ENCODE results near the gene LRRC4B. TPM values are rescaled to one million over a fixed set of nuclear protein-coding genes. Genes with fewer than 3 reads are reported as not detected.
"Not testable (repeated sequence)": the region's sequence is repeated elsewhere in the genome, so short reads cannot be mapped to it uniquely, and the experiment has no call there.

Gene LRRC4B
- total RNA-seq, 1 donor from 2014 or later, result 9.3 TPM

GRCh38 chr19:50602935-50603334 lies 34.7 kb upstream of the LRRC4B start:
- TF ChIP-seq CTCF (IDR thresholded peaks at IDR 0.05; ENCODE audit: insufficient read depth, low read length, poor library complexity, severe bottlenecking), result no peak
- H3K27me3 ChIP-seq (ENCODE audit: control insufficient read depth, insufficient read depth, low read length), result peaks cover 4% of the 10 kb centered on the region
- DNase-seq (ENCODE audit: low read depth), result no peak
- H3K36me3 ChIP-seq (ENCODE audit: control insufficient read depth, insufficient read depth, low read length), result no peaks in the 10 kb centered on the region
- no peak overlapping the region for H3K4me3 ChIP-seq (ENCODE audit: low read depth, low read length)

GRCh38 chr19:50602496-50602895 lies 34.3 kb upstream of the LRRC4B start:
- Histone ChIP-seq H3K4me3 (ENCODE audit: low read depth, low read length) (no peak overlapping the region), H3K36me3 (ENCODE audit: control insufficient read depth, insufficient read depth, low read length) (no peaks in the 10 kb centered on the region), H3K27me3 (ENCODE audit: control insufficient read depth, insufficient read depth, low read length) (peaks cover 4% of the 10 kb centered on the region)
- no peak for TF ChIP-seq CTCF (IDR thresholded peaks at IDR 0.05; ENCODE audit: insufficient read depth, low read length, poor library complexity, severe bottlenecking)
- no peak for DNase-seq (ENCODE audit: low read depth)

GRCh38 chr19:50602089-50602422 lies 33.8 kb upstream of the LRRC4B start:
- no peak for TF ChIP-seq CTCF (IDR thresholded peaks at IDR 0.05; ENCODE audit: insufficient read depth, low read length, poor library complexity, severe bottlenecking)
- Histone ChIP-seq H3K36me3 (ENCODE audit: control insufficient read depth, insufficient read depth, low read length) (no peaks in the 10 kb centered on the region), H3K27me3 (ENCODE audit: control insufficient read depth, insufficient read depth, low read length) (peaks cover 4% of the 10 kb centered on the region), H3K4me3 (ENCODE audit: low read depth, low read length) (no peak overlapping the region)
- no peak for DNase-seq (ENCODE audit: low read depth)

- no peak for TF ChIP-seq CTCF (IDR thresholded peaks at IDR 0.05; ENCODE audit: insufficient read depth, low read length, poor library complexity, severe bottlenecking)
- no peak overlapping the region for H3K4me3 ChIP-seq (ENCODE audit: low read depth, low read length)
- no peak for DNase-seq (ENCODE audit: low read depth)
- H3K27me3 ChIP-seq (ENCODE audit: control insufficient read depth, insufficient read depth, low read length), result peaks cover 3% of the 10 kb centered on the region
- H3K36me3 ChIP-seq (ENCODE audit: control insufficient read depth, insufficient read depth, low read length), result no peaks in the 10 kb centered on the region
Measured at GRCh38 chr19:50601407-50602088, 33.3 kb upstream of the LRRC4B start.

GRCh38 chr19:50599427-50599826 lies 31.2 kb upstream of the LRRC4B start:
- no peaks in the 10 kb centered on the region for H3K27me3 ChIP-seq (ENCODE audit: control insufficient read depth, insufficient read depth, low read length)
- DNase-seq (ENCODE audit: low read depth), result no peak
- no peaks in the 10 kb centered on the region for H3K36me3 ChIP-seq (ENCODE audit: control insufficient read depth, insufficient read depth, low read length)
- no peak for TF ChIP-seq CTCF (IDR thresholded peaks at IDR 0.05; ENCODE audit: insufficient read depth, low read length, poor library complexity, severe bottlenecking)
- H3K4me3 ChIP-seq (ENCODE audit: low read depth, low read length), result no peak overlapping the region

GRCh38 chr19:50590191-50590590 lies 22.0 kb upstream of the LRRC4B start:
- no peak for TF ChIP-seq CTCF (IDR thresholded peaks at IDR 0.05; ENCODE audit: insufficient read depth, low read length, poor library complexity, severe bottlenecking)
- Histone ChIP-seq H3K36me3 (ENCODE audit: control insufficient read depth, insufficient read depth, low read length) (no peaks in the 10 kb centered on the region), H3K4me3 (ENCODE audit: low read depth, low read length) (no peak overlapping the region), H3K27me3 (ENCODE audit: control insufficient read depth, insufficient read depth, low read length) (no peaks in the 10 kb centered on the region)
- DNase-seq (ENCODE audit: low read depth), result no peak

- H3K36me3 ChIP-seq (ENCODE audit: control insufficient read depth, insufficient read depth, low read length); H3K4me3 ChIP-seq (ENCODE audit: low read depth, low read length); H3K27me3 ChIP-seq (ENCODE audit: control insufficient read depth, insufficient read depth, low read length); DNase-seq (ENCODE audit: low read depth): not testable (repeated sequence)
Measured at GRCh38 chr19:50581795-50582660, 13.8 kb upstream of the LRRC4B start.
